SKM-1 (cell line): ENCODE data around the gene ATF4.
A peak's percentile ranks its signal among the peaks of the same experiment; 100 is the strongest.

Source experiments
- DNase-seq: peaks from one replicate; lab custom pipeline; 2025; ENCODE audit not compliant: unreplicated experiment; lab: John Stamatoyannopoulos, UW

The ATF4 gene

DNA sequence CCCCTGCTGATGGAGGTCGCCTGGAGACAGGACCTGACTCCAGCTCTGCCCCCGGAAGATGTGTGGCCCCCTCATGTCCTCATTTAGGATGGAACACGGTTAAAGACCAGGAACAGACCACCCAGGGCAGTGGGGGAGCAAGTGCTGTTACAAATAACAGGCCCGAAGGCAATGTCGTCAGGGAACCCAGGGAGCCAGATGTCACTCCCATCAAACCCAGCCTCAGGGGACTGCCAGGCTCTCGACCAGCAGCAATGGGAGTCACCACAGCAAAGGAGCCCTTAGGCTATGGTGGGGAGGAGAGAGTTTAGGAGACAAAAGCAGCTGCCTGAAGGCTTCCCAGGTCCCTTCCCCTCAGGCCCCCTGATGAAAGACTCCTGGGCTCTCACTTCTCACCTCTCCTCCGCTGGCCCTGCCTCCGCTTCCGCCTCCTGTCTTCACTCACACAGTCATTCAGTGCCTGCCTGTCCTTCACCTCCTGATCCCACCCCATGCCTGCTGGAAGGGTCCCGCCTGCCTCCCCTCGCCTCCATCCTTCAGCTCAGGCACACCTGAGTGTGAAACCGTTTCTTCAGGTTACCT, 7.8 kb downstream of the ATF4 start:
- no peak for DNase-seq

DNA sequence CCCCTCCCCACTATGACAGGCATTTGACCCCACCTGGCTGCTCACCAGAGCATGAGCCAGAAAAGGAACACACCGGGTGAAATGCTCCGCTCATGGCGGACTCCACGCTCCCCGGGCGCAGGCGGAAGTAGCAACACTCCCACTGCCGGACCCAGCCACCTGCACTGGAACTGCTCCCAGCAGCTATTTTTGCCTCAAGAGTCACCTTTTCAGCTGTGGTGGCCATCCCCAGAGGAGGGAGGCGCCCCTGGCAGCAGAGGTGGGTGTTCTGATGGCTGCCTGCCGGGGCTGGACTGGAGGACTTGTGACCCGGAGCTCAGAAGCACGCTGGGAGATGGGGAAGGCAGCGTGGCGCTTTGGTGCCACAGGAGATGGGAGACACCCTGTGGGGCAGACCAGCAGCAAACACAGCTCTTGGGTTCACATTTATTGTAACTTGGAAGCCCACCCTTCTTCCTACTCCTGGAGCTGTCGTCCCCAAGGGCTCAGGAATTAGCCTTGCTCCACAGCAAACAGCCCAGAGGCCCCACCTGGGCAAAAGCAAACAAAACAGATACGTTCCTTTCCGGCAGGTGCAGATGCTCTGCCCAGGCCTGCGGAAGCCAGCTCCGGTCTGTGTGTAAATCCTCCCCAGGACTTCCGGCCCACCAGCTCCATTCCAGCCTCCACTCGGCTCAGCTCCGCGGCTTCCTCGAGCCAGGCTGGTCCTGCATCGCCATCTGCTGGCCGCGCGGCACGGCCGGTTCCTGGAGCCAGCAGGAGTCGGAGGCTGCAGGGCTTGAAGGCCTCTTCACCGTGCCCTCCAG, 8.5 kb downstream of the ATF4 start:
- peak; percentile 74 for DNase-seq

DNA sequence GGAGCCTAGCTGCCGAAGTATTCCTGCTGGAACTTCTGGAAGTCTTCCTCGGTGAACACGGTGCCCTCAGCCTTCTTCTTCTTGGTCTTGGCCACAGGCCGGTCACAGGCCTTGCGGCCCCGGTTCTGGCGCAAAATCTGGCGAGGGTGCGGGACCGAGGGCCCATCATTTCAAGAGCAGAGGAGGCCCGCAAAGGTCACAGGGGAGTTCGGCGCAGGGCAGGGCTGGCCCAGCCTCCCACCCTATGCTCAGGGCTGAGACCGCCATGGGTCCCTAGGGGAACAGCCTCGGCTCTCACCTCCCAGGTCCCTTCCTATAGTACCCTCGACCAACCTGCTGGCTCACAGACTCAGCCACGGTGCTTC, 9.1 kb downstream of the ATF4 start:
- no peak for DNase-seq

DNA sequence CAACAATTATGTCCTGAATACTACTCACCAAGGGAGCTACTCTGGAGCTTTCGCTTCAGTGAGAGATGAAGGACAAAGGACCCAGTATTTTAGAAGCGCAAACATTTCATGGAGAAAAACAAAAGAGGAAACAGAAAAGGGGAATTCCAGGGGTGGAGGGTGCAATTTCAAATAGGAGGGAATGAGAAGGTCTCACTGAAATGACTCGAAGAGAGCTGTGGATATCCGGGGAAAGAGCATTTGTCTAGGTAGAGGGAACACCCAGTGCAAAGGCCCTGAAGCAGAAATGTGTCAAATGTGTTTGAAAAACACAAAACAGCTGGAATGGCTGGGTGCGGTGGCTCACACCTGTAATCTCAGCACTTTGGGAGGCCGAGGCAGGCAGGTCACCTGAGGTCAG, 9.8 kb downstream of the ATF4 start:
- DNase-seq, result no peak

DNA sequence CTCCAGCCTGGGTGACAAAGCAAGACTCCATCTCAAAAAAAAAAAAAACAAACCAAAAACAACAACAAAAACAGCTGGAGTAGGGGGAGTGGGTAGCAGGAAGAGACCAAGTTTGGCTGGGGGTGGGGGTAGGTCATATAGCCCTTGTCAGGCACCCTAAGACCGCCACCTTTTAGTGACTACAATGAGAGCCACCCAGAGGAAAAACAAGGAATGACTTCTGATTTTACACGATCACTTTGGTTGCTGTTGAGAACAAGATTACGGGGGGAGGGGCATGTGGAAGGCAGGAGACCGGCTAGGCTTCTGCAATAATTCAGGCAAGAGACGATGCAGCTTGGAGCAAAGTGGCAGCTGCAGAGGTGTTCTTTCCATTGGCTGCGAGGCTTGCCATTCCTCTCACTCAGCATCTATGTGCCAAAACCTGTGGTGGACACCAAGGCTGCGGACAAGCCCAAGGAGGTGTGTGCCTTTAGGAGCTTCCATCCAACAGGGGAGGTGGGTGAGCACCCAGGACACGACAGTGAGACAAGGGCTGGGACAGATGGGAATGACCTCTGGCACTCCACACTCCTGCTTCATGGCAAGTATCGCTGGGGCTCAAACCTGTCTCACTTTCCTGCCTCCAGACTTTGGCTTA, 10.4 kb downstream of the ATF4 start:
- no peak for DNase-seq

DNA sequence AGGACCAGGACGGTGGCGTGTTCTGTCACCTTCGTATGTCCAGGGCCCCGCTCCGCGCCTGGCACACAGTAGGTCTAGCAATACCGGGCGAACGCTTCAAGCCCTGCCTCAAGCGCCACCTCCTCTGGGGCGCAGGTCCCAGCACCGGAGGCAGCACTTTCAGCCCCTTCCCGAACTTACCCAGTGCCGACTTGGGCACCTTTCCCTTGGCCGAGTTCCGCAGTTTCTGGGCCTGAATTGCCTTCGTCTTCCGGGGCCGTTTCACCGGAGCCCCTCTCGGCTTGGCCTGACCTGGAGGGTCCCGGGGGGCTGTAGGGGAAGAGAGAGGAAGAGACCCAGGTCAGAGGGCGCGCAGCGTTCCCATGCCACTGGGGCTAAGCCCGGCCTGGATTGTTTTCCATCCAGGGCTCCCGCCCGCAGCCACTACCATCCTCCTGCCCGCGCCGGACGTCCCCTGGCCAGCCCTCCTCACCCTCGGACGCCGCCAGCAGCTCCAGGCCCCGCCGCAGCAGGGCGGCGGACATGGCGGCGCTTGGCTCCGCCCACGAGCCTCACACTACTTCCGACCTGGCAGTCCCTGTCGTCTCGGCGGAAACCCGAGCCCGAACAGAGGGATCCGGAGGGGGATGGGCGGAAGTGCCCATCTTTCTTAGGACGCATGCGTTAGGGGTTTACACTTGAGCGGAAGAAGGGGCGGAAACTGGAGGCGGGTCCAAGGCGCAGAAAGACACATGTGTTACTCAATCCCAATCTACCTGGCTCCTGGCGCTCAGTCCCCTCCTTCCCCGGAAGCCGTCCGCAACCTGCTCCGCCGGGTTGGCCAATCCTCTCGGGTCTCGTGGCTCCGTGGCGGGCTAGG, 12.1 kb downstream of the ATF4 start, which contains the start of gene RPS19BP1:
Gene RPS19BP1 (minus strand): TSS at position 534 of the 859 bp plus-strand sequence. CDS start 10 bp downstream, at position 524.
- DNase-seq, result peak; percentile 100

DNA sequence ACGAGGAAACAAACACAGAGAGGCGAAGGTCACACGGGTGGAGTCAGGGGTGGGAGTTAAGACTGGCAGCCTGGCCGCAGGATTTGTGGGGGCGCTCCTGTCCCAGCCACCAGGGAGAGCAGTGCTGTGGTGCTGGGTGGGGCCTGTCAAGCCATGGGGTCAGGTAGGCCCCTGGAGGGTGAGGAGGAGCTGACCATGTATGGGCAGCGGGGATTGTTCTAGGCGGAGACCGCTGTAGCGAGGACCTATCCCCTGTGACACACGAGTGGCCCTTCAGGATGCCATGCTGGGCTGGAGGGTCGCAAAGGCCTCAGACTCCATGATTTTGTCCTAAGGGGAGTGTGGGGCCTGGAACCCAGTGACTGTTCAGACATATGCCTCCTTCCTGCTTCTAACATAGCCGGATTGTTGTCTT, 13.7 kb downstream of the ATF4 start:
- DNase-seq, result no peak

DNA sequence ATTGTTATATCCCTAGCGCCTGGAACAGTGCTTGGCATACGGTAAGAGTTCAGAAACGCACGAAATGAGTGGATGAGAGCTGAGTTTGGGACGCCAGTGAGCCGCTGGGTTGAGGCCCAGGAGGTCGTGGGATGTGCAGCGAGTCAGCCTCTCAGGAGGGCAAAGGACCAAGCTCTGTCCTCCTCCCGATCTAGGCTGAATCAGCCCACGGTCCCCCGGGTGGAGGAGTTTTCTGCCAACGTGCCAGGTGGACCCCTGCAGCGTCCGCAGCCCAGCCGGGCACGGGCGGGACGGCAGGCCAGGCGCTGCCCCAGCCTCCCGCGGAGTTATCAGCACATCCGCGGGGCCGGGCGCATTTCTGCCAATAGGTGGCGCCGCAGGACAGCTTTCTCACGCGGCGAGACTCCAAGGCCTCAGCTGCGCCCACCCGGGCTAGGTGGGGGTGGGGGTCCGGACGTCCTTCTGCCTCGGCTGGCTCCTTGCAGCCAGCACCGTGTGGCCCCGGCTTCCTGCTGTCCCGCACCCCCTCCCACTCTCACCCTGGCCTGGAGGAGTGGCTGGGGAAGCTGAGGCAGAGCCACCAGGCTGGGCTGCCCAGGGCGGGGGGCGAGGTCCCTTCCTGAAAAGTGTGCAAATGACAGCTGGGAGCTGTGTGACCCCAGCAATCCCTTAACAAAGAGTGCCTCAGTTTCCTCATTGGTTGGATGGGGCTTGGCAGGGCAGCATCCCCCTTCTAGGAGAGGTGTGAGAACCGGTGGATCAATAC, 14.4 kb downstream of the ATF4 start:
- no peak for DNase-seq

DNA sequence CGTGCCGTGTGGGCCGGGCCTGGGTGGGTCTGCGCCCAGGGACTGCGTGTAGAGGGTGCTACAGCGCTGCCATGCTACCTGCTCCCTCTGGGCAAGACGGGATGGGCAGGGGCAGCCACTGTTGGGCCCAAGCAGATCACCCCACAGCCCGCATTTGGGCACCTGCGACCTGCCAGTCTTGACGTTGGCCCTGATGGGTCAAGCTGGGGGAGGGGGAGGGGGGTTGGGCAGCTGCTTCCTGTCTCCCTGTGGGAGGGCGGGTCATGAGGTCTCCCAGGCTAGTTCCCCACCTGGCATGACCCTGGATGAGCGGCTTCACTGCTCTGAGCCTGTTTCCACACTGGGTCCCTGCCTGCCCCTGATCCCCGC, 15.0 kb downstream of the ATF4 start:
- DNase-seq, result no peak

DNA sequence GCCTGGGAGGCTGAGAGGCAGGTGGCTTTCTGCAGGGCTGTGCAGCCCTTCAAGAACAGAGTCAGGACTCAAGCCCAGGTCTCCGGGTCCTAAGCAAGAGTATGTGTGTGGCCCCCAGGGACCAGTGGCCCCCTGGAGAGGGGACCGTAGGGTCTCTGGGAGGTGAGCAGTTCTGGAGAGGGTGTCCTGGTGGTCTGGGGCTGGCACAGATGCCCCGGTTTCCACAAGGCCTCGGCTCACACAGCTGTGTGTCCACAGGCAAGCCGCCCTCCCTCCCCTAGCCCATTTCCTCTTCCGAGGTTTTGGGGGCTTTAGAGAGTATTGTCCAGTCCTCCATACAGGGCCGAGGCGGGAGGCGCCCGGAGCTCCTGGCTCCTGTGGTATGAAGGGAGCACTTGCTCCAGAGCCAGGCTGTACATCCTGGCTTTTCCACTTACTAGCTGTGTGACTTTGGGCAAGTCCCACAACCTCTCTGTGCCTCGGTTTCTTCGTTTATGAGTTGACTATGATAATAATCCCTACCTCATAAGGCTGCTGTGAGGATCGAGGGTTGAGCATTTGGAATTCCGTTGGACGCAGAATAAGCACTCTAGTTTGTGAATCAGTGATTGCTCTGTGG, 15.6 kb downstream of the ATF4 start:
- DNase-seq, result no peak

DNA sequence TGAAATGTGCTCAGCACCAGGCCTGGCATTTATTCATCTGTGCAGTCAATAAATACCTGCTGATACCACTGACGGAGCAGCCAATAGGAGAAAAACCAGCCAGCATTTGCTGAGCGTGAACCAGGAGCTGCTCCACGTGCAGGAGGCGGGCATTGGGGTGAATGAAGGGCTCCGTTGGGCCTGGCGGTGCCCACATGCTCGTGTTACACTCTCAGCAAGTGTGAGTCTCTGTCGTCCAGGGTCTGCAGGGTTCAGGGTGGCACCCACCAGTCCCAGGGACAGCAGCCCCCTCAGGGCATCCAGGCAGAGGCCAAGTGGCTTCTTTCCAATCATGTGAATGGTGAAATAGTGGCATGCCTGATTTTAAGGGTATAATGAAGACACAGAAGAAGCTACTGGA, 16.3 kb downstream of the ATF4 start:
- no peak for DNase-seq

DNA sequence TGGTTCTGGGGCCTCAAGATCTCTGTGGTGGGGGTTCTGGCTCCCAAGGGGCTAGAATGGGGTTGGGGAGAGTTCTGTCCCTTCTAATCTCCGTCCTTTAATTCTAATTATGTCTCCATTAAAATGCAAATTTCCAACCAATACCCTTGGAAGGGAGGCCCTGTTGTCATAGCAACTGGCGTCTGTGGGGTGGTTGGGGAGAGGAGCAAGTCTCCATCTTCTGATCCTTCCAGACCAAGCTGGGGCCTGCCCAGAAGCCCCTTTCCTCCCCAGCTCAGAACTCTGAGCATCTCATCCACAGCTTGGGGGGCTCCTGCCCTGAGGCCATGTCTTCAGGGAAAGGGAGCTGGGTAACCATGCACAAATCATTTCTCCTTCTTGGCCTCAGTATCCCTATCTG, 17.6 kb downstream of the ATF4 start:
- no peak for DNase-seq

DNA sequence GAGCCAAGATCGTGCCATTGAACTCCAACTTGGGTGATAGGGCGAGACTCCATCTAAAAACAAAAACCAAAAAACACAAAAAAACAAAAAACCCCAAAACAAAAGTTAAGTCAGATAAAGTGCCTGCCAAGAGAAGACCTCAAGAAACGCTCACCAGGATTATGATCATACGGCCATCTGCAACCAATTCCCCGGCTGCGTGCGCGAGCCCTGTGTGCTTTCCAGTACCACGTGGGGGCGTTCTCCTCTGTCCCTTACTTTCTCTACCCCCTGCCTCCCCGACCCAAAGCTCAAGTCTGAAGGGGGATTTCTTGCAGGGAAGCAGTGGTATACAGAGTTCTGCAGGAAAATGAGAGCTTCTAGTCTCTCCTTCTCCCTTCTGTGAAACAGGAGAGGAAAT, 22.7 kb downstream of the ATF4 start:
- no peak for DNase-seq

DNA sequence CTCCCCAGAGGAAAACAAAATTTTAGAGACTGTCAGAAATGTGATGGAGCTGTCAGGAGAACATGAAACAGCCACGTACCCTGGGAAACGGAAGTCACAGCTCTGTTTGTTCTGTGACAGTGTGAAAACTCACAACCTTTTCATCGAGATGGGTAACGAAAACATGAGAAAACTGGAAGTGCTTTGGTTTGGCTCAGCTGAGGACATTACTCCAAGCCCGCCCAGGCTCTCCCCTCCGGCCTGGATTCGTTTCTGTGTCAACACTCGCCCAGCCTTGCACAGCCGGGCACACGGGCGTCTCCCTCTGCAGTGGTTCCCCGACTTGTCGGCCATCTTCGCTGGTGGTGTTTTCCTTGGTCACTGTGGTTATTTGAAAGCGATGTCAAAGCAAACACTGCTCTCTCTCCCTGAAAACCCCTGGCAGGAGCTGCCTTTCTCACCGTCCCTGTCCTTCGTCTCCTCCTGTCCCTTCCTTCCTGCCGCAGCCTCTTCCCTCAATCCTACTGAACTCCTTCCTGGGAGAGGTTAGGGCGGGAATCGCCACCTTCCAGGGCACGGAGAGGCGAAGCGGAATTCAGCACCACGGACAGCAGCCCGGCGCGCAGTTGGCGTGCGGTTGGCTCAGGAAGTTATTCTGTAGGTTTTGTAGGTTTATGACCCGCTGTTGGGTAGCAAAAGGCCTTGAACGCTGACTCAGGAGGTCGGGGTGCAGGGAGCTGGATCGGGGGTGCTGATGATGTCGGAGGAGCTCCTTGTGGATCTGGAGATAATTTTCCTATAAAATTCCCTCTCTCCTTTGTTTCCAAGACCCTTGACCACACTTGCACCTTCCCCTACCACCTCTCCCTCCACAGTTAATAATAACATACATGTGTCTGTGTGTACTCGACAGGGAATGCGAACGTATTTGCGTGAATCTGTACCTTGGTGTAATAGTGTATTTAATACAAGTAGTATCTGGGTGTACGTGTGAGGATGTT, 25.3 kb downstream of the ATF4 start:
- no peak for DNase-seq

DNA sequence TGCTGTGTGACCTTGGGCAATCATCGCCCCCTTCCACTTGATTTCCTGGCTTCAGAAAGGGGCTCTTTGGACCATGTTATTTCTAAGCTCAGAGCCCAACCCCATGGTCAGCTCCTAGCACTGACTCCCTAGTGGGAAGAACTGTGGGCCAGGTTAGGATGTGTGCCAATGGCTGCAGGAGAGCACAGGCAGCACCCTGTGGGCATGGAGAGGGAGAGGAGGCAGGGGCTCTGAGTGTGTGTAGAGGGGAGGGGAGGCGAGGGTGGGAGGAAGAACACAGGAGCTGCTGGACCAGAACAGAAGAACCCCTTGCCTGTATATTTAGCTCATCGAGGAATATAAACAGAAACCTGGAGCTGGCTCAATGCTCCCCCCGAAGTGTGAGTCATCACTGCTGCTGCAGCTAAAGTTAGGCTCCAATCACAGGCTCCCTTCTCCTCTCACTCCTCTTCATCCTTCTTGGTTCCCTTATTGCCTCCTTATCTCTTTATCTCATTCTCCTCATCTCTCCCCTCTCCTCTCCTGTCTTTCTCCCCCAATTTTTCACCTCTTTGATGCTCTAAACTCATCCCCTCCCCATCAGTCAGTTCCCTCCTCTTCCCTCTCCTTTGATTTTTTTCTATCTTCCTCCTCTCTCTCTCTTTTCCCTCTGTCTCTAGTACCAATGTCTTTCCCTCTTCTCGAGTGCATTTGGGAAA, 26.7 kb downstream of the ATF4 start:
- DNase-seq, result no peak

DNA sequence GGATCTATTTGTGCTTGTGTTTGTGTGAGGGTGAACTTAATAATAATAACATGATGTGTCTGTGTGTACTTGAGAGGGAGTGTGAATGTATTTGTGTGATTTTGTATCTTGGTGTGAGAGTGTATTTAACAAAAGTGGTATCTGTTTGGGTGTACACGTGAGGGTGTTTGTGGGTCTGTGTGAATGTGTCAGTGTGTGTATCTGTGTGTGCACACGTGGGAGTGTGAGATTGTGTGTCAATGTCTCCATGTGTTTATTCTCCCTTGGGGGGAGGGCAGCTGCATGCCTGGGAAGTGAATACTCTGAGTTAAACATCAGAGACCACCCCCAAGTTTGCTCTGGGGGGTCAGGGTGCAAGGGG, 27.2 kb downstream of the ATF4 start:
- DNase-seq, result no peak

DNA sequence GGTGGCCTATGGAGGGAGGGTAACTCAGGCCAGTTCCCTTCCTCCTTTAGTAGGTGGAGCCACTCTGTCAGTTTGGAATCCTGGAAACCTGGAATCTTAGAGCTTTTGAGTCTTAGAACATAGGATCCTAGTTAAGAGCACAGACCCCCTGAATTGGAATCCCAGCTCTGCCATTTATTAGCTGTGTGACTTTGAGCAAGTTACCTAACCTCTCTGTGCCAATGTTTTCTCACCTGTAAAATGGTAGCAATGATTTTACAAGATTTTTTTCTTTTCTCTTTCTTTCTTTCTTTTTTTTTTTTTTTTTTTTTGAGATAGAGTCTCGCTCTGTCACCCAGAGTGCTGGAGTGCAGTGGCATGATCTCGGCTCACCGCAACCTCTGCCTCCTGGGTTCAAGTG, 33.1 kb downstream of the ATF4 start:
- DNase-seq, result no peak

DNA sequence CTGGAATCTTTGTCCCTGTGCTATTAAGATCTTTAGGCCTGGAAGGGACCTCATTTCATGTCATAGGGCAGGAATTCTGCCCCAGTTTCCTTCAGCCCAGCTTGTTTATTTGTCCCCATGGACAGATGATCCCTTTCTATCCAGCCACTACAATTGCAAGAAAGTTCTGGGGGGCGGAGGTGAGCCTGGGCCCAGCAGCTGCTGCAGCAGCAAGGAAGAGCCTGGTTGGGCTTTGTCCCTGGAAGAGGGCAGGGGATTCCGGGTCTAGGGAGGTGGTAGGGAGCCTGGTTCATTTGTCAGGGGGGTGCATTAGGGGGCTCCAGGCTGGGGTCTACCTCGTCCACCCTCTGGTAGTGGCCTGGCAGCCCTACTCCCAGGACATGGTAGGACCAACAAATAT, 33.8 kb downstream of the ATF4 start:
- no peak for DNase-seq
